Measurements from ENCODE around the gene CEACAM5. TPM values are rescaled to one million over a fixed set of nuclear protein-coding genes. Genes with fewer than 3 reads are reported as not detected.

CEACAM5 gene
- total RNA-seq: 2.4 TPM

GRCh38 chr19:41708481-41708880 is at the start of gene CEACAM5:
CEACAM5 (plus strand) TSS chr19:41708626; CDS start chr19:41708732, 106 bp downstream.
- no peak for DNase-seq

GRCh38 chr19:41666075-41666474 is 42.4 kb upstream of the CEACAM5 start:
- DNase-seq: no peak

GRCh38 chr19:41668315-41668714 is 40.1 kb upstream of the CEACAM5 start:
- no peak for DNase-seq

GRCh38 chr19:41670755-41671154 is 37.7 kb upstream of the CEACAM5 start:
- no peak for DNase-seq

DNA sequence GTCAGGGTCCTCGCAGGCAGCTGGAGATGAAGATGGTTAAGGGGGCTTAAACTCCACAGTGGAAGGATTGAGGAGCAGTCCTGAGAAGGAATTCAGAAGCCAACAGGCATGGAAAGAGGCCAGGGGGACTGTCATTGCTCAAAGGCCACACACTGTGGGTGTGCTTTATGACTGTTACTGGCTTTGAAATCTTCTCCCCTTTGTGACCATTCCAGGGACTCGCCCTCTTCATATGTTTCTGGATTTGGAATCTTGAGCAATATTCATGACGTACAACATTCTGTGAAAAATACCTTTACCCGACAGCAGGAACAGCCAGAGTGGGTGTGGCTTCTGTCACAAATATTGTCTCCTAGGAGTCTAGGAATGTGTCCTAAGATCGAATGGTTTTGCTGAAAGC is 36.9 kb upstream of the CEACAM5 start:
- DNase-seq: no peak

- no peak for DNase-seq
Observed at GRCh38 chr19:41682437-41682836, 26.0 kb upstream of the CEACAM5 start.

DNA sequence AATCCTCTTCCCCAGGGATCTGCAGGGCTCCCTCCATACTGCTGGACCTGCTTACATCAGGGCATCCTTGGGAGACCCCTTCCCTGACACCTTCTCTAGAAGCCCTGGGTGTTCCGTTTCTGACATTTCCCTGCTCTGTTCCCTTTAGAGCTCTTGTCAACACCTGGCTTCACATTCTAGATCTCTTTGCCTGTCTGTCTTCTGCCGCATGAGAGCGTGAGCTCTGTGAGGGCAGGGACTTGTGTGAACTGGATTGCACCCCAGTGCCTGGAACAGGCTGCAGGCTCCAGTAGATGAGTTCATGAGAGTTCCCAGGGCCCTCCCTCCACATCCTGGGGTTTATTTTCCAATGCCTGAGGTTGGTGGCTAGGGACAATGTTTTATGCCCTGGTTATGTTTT is 21.0 kb upstream of the CEACAM5 start:
- no peak for DNase-seq

DNA sequence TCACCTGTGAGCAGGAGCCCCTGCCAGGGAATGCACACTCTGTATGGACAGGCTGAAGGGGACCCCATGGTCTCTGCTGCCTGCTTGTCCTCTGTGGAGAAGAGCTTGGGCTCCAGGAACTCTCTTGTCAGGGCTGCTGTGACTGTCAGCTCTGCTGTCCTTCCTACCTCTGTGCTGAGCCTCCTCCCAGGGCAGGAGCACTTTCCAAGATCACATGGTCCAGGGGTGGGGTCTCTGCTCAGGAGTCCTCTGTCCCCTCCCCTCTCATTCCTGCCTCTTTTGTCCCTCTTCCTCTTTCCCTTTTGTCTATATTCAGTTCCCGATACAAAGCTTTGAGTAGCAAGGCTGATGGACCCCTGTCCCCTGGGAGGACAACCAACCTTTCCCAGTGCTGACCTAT is 20.3 kb upstream of the CEACAM5 start, which contains the start of gene CEACAM7:
TSS of gene CEACAM7 (minus strand) at position 173 of the 400 bp plus-strand sequence. CDS start at position 68, 105 bp downstream.
- no peak for DNase-seq

GRCh38 chr19:41688687-41689086 is 19.7 kb upstream of the CEACAM5 start:
- no peak for DNase-seq

DNA sequence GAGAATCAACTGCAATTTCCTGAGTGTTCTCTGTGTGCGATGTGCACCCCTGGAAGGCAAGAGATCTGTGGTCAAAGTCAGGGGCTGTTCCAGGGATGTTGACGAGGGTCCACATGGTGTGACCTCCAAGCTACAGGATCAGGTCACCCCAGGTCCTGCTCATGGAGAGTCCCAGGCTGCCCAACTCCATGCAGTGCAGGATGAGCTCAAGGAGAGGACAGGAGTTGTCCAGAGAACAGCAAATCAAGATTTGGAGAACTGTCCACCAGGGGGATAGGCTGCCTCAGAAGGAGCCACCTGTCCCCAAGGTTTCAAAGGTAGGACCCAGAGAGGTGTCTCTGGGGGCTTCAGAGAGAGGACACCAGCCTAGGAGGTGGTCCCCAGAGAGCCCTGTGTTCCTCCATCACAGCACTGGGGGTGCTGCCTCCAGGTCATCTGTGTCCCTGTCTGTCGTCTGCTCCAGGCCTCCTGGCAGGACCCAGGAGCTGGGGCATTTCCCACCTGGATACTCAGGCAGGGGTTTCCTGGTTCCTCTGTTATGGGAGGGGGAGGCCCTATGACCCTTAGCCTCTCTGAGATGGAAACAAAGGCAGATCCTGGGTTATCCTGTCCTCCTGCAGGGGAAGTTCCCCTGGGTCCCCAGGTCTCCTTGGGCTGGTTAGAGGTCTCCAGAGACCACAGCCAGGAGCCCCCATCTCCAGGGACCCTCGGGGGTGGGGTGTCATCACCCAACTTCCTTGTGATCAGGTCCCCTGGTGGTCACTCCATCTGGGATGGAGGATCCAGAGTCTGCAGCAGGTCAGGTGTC is 18.2 kb upstream of the CEACAM5 start:
- DNase-seq: no peak

DNA sequence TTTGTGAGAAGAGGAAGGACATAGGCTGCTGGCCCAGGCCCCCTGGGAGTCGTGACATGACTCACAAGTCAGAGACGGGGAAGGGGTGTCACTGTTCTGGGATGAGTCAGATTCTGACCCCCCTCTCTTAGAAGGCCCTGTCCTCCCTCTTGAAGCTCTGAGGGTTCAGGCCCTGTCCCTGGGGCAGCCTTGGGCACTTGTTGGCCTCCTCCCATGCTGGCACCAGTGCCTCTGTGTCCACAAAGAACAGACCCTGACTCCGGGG is 17.7 kb upstream of the CEACAM5 start:
- no peak for DNase-seq

DNA sequence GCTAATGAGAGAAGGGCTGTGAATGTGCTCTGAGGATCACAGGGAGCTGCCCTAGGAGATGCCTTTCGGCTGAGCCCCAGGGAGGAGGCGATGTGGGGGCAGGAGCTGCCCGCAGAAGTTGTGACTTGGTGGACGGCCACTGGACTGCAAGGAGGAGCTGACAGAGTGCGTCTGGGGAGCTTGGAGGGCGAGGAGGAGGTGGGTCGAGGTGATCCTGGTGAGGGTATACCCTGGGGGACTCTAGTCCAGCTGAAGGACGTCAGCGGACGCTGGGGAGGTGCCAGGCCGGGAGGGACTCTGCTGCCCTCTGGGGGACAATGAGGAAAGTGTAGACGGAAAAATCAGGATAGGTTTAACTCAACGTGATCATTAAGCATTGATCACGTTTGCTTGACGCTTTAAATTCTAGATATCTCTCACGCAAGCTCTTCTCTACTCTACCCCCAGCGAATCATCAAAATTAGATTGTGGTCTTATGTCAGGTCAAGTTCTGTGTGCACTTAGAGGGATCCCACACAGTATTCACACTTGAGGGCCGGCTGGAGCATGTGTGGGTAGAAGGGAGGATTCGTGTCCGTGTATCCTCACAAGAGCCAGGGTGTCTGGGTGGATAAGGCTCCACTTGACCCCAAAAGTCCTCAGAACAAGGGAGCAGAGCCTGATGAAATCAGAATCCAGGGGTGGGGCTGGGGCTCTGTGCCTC is 17.0 kb upstream of the CEACAM5 start:
- DNase-seq: no peak

DNA sequence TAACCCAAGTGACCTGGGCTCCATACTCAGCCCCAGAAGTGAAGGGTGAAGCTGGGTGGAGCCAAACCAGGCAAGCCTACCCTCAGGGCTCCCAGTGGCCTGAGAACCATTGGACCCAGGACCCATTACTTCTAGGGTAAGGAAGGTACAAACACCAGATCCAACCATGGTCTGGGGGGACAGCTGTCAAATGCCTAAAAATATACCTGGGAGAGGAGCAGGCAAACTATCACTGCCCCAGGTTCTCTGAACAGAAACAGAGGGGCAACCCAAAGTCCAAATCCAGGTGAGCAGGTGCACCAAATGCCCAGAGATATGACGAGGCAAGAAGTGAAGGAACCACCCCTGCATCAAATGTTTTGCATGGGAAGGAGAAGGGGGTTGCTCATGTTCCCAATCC is 14.2 kb upstream of the CEACAM5 start:
- no peak for DNase-seq

DNA sequence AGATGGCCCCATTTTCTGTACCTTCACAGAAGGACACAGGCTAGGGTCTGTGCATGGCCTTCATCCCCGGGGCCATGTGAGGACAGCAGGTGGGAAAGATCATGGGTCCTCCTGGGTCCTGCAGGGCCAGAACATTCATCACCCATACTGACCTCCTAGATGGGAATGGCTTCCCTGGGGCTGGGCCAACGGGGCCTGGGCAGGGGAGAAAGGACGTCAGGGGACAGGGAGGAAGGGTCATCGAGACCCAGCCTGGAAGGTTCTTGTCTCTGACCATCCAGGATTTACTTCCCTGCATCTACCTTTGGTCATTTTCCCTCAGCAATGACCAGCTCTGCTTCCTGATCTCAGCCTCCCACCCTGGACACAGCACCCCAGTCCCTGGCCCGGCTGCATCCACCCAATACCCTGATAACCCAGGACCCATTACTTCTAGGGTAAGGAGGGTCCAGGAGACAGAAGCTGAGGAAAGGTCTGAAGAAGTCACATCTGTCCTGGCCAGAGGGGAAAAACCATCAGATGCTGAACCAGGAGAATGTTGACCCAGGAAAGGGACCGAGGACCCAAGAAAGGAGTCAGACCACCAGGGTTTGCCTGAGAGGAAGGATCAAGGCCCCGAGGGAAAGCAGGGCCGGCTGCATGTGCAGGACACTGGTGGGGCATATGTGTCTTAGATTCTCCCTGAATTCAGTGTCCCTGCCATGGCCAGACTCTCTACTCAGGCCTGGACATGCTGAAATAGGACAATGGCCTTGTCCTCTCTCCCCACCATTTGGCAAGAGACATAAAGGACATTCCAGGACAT is 13.4 kb upstream of the CEACAM5 start:
- DNase-seq: no peak

GRCh38 chr19:41695745-41696144 is 12.7 kb upstream of the CEACAM5 start:
- DNase-seq: no peak

DNA sequence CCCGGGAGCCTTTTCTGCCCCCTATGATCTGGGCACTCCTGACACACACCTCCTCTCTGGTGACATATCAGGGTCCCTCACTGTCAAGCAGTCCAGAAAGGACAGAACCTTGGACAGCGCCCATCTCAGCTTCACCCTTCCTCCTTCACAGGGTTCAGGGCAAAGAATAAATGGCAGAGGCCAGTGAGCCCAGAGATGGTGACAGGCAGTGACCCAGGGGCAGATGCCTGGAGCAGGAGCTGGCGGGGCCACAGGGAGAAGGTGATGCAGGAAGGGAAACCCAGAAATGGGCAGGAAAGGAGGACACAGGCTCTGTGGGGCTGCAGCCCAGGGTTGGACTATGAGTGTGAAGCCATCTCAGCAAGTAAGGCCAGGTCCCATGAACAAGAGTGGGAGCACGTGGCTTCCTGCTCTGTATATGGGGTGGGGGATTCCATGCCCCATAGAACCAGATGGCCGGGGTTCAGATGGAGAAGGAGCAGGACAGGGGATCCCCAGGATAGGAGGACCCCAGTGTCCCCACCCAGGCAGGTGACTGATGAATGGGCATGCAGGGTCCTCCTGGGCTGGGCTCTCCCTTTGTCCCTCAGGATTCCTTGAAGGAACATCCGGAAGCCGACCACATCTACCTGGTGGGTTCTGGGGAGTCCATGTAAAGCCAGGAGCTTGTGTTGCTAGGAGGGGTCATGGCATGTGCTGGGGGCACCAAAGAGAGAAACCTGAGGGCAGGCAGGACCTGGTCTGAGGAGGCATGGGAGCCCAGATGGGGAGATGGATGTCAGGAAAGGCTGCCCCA is 11.8 kb upstream of the CEACAM5 start:
- DNase-seq: no peak

GRCh38 chr19:41697198-41697855 is 11.1 kb upstream of the CEACAM5 start:
- no peak for DNase-seq

GRCh38 chr19:41698746-41699230 is 9.6 kb upstream of the CEACAM5 start:
- no peak for DNase-seq

DNA sequence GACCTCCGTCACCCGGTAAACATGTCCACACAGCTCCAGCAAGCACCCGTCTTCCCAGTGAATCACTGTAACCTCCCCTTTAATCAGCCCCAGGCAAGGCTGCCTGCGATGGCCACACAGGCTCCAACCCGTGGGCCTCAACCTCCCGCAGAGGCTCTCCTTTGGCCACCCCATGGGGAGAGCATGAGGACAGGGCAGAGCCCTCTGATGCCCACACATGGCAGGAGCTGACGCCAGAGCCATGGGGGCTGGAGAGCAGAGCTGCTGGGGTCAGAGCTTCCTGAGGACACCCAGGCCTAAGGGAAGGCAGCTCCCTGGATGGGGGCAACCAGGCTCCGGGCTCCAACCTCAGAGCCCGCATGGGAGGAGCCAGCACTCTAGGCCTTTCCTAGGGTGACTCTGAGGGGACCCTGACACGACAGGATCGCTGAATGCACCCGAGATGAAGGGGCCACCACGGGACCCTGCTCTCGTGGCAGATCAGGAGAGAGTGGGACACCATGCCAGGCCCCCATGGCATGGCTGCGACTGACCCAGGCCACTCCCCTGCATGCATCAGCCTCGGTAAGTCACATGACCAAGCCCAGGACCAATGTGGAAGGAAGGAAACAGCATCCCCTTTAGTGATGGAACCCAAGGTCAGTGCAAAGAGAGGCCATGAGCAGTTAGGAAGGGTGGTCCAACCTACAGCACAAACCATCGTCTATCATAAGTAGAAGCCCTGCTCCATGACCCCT is 9.0 kb upstream of the CEACAM5 start:
- no peak for DNase-seq

DNA sequence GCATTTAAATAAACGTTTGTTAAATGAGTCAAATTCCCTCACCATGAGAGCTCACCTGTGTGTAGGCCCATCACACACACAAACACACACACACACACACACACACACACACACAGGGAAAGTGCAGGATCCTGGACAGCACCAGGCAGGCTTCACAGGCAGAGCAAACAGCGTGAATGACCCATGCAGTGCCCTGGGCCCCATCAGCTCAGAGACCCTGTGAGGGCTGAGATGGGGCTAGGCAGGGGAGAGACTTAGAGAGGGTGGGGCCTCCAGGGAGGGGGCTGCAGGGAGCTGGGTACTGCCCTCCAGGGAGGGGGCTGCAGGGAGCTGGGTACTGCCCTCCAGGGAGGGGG is 8.5 kb upstream of the CEACAM5 start:
- no peak for DNase-seq
